Activated B cell treated with CpG ODN at 0.5 μM for 24 hours (primary cell): Measurements from ENCODE around the gene HLA-DPA1. TPM values are rescaled to one million over a fixed set of nuclear protein-coding genes. Genes with fewer than 3 reads are reported as not detected.

Experiments used
- ATAC-seq: fragments of 200-7000 bp; cut with Tn5 transposase; one replicate; pipeline ENCODE4 v1.10.0; 2021; ENCODE audit warnings: low read depth, mild to moderate bottlenecking, moderate library complexity
- CTCF ChIA-PET: fragments of 350-600 bp; sonication (Branson Sonifier 250); formaldehyde crosslinking; loops from one replicate; lab custom pipeline; 2021; ENCODE audit warnings: antibody characterized with exemption; lab: Charles Lee
- POLR2A ChIA-PET: fragments of 350-600 bp; sonication (Branson Sonifier 250); formaldehyde crosslinking; loops from one replicate; lab custom pipeline; 2021; ENCODE audit warnings: antibody characterized with exemption; lab: Charles Lee
- DNase-seq: peaks from one replicate; pipeline ENCODE4 v3.0.0; 2022
- H3K27ac Mint-ChIP-seq: one replicate; pipeline ENCODE4 v1.8.0; 2020; ENCODE audit warnings: mixed read lengths
- H3K27me3 Mint-ChIP-seq: one replicate; pipeline ENCODE4 v1.8.0; 2021; ENCODE audit warnings: mixed read lengths
- H3K36me3 Mint-ChIP-seq: one replicate; pipeline ENCODE4 v1.8.0; 2021; ENCODE audit warnings: low read depth, mixed read lengths
- H3K4me1 Mint-ChIP-seq: one replicate; pipeline ENCODE4 v1.8.0; 2021; ENCODE audit warnings: mixed read lengths
- H3K4me3 Mint-ChIP-seq: one replicate; pipeline ENCODE4 v1.8.0; 2020; ENCODE audit warnings: mild to moderate bottlenecking, mixed read lengths
- H3K9me3 Mint-ChIP-seq: one replicate; pipeline ENCODE4 v1.8.0; 2020; ENCODE audit warnings: mixed read lengths
- CTCF ChIP-seq: fragments of 200-600 bp; IDR thresholded peaks from one replicate; pipeline ENCODE4 v1.8.0; 2022; ENCODE audit warnings: antibody characterized with exemption, mild to moderate bottlenecking
- intact Hi-C: fragments of 100-400 bp; cut with micrococcal nuclease; formaldehyde crosslinking; loops from one replicate; pipeline ENCODE4 v1.15.1; 2024
- total RNA-seq: library from RNA; stranded (reverse); gene quantifications from 2 replicates; pipeline ENCODE4 v1.2.3, GENCODE V29; 2022

HLA-DPA1 gene
- total RNA-seq: 718 and 730 TPM in 2 replicates

- H3K27me3 Mint-ChIP-seq: no peaks in the 10 kb centered on the region
- ChIA-PET POLR2A (interaction anchor here (0.6 to 28.7 kb wide), 35 partner anchors 8 to 1237 kb away, joined by 3 to 2264 read pairs (median 6); partner anchors contain the start of genes BRD2, HLA-DMB, HLA-DOA and RPS18), CTCF (interaction anchor here (1.0 to 7.6 kb wide), 8 partner anchors 15 to 57 kb away, joined by 3 to 98 read pairs (median 4); no protein-coding TSS in a partner anchor)
- peak within 1 kb of the TSS; percentile 99 for H3K27ac Mint-ChIP-seq
- DNase-seq (peak; percentile 54), ATAC-seq (peak; percentile 72)
- H3K4me3 Mint-ChIP-seq: peak within 1 kb of the TSS; percentile 97
- no peaks in the 10 kb centered on the region for H3K9me3 Mint-ChIP-seq
- H3K36me3 Mint-ChIP-seq: peaks cover 74% of the 10 kb centered on the region
- TF ChIP-seq CTCF: no peak
- peaks cover 66% of the 10 kb centered on the region for H3K4me1 Mint-ChIP-seq
- intact Hi-C loops: loop anchor here (1.0 kb wide), 1 partner anchor 11 kb away; no protein-coding TSS in a partner anchor
Measured at GRCh38 chr6:33073431-33073871, at the start of gene HLA-DPA1. TSS of gene HLA-DPA1 (minus strand) at chr6:33073649.

DNA sequence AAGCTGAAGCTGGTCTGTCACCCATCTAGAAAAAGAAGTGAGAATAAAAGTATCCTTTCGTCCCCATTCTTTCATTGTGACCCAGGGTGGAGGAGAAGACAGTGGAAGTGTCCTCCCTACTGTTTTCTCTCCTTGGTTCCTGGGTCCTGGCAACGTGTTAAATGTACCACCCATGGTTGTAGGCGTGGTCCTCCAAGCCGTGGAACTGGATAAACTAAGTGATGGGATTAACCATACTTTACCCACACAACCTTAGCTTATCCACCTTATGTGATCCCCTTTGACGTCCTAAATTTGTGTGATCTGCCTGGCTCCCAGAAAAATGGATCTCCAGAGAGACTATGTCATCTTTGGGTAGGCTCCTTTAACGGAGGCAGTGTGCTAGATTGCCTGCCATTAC, 49.7 kb upstream of the HLA-DPA1 start:
- Mint-ChIP-seq H3K4me3 (no peak overlapping the region), H3K27me3 (no peaks in the 10 kb centered on the region), H3K27ac (no peak overlapping the region), H3K4me1 (peaks cover 9% of the 10 kb centered on the region), H3K9me3 (peaks cover 7% of the 10 kb centered on the region), H3K36me3 (peaks cover 19% of the 10 kb centered on the region)
- ATAC-seq (no peak), DNase-seq (no peak)
- ChIA-PET CTCF (interaction anchor here (5.0 kb wide), 1 partner anchor 109 kb away, joined by 45 read pairs; no protein-coding TSS in a partner anchor), POLR2A (interaction anchor here (1.1 kb wide), 1 partner anchor 125 kb away, joined by 3 read pairs; no protein-coding TSS in a partner anchor)
- intact Hi-C loops: no loop called here
- TF ChIP-seq CTCF: no peak

- no peak for ATAC-seq
- H3K4me1 Mint-ChIP-seq: peaks cover 37% of the 10 kb centered on the region
- H3K36me3 Mint-ChIP-seq: peaks cover 17% of the 10 kb centered on the region
- no peak overlapping the region for H3K4me3 Mint-ChIP-seq
- TF ChIP-seq CTCF: no peak
- no peak for DNase-seq
- POLR2A ChIA-PET: interaction anchor here (0.6 to 1.6 kb wide), 2 partner anchors 30 to 128 kb away, joined by 3 to 7 read pairs; no protein-coding TSS in a partner anchor
- peaks cover 7% of the 10 kb centered on the region for H3K9me3 Mint-ChIP-seq
- peaks cover 9% of the 10 kb centered on the region for H3K27me3 Mint-ChIP-seq
- H3K27ac Mint-ChIP-seq: no peak overlapping the region
- intact Hi-C loops: no loop called here
- CTCF ChIA-PET: interaction anchor here (0.9 to 3.5 kb wide), 11 partner anchors 8 to 226 kb away, joined by 3 to 12 read pairs (median 4); no protein-coding TSS in a partner anchor
Measured at GRCh38 chr6:33120001-33120400, 46.6 kb upstream of the HLA-DPA1 start.

DNA sequence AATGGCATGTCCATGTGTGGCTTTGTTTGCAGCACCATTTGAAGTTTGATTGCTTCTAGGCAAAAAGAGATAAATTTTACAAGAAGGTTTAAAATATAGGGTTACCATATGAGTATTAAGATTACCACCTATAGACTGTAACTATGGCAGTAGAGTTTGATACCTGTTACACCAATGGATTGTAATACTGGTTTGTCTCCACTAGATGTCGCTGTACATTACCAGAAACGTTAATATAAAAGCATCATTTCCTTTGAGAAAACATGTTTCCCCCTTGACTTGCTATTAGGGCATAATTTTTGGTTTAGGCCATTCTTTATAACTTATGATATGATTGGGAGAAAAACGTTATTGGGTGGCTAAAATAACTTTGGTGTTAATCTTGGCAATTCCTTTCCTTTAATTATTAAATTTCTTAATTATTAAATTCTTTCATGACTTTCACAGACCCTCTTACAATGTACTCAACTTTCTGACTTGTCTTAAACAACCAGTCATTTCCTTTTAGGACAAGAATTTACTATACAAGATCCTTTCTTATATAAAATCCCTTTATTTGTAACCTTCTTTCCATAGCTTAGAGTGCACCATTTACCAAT, 45.2 kb upstream of the HLA-DPA1 start:
- peak; percentile 14 for TF ChIP-seq CTCF
- no peak overlapping the region for H3K27ac Mint-ChIP-seq
- ChIA-PET POLR2A (interaction anchor here (0.6 to 2.2 kb wide), 2 partner anchors 39 to 89 kb away, joined by 5 to 8 read pairs; no protein-coding TSS in a partner anchor), CTCF (interaction anchor here (0.7 to 3.5 kb wide), 9 partner anchors 10 to 130 kb away, joined by 3 to 12 read pairs (median 4); no protein-coding TSS in a partner anchor)
- intact Hi-C loops: loop anchor here (1.0 to 5.0 kb wide), 4 partner anchors 30 to 130 kb away; no protein-coding TSS in a partner anchor
- H3K36me3 Mint-ChIP-seq: peaks cover 10% of the 10 kb centered on the region
- DNase-seq: no peak
- ATAC-seq: peak; percentile 48
- H3K4me3 Mint-ChIP-seq: no peak overlapping the region
- H3K4me1 Mint-ChIP-seq: peaks cover 51% of the 10 kb centered on the region
- peaks cover 4% of the 10 kb centered on the region for H3K9me3 Mint-ChIP-seq
- H3K27me3 Mint-ChIP-seq: peaks cover 9% of the 10 kb centered on the region
